Cerebellar nuclear complex (tissue), 1 donor: ENCODE data around the gene LRRC51.

ENCODE experiments used
- DNase-seq, 2 experiments: peaks; one replicate each; lab custom pipeline; 2025; lab: John Stamatoyannopoulos, UW

The LRRC51 gene

GRCh38 chr11:72069787-72070251, 10.8 kb upstream of the LRRC51 start:
- DNase-seq = no peak

GRCh38 chr11:72070491-72070890, 10.2 kb upstream of the LRRC51 start:
- DNase-seq = no peak

GRCh38 chr11:72072348-72072747, 8.3 kb upstream of the LRRC51 start:
- DNase-seq = no peak

GRCh38 chr11:72075109-72075508, 5.5 kb upstream of the LRRC51 start:
- no peak for DNase-seq

- no peak for DNase-seq
These were observed 4.9 kb upstream of the LRRC51 start for GRCh38 chr11:72075756-72076155.

- no peak for DNase-seq
These were observed 2.2 kb upstream of the LRRC51 start for GRCh38 chr11:72078477-72078876.

- no peak for DNase-seq
These were observed 778 bp upstream of the LRRC51 start for GRCh38 chr11:72079819-72080325.

GRCh38 chr11:72081184-72081644, 564 bp downstream of the LRRC51 start:
- DNase-seq = no peak

GRCh38 chr11:72081821-72082453, 1.3 kb downstream of the LRRC51 start:
- DNase-seq = no peak

GRCh38 chr11:72083414-72083813, 2.8 kb downstream of the LRRC51 start:
- DNase-seq = no peak

GRCh38 chr11:72084076-72084475, 3.4 kb downstream of the LRRC51 start:
- DNase-seq = no peak

GRCh38 chr11:72084965-72085364, 4.3 kb downstream of the LRRC51 start:
- peak; percentile 57 to 72 for DNase-seq

GRCh38 chr11:72085621-72086351, 5.1 kb downstream of the LRRC51 start:
- no peak for DNase-seq

GRCh38 chr11:72088076-72088808, 7.6 kb downstream of the LRRC51 start:
- no peak for DNase-seq

- no peak for DNase-seq
These were observed 10.6 kb downstream of the LRRC51 start for GRCh38 chr11:72091292-72091691.

GRCh38 chr11:72098741-72099140, 18.1 kb downstream of the LRRC51 start:
- DNase-seq = no peak

GRCh38 chr11:72100009-72100408, 19.4 kb downstream of the LRRC51 start:
- DNase-seq = no peak

GRCh38 chr11:72100462-72100861, 19.8 kb downstream of the LRRC51 start:
- no peak for DNase-seq

- no peak for DNase-seq
These were observed 21.5 kb downstream of the LRRC51 start for GRCh38 chr11:72102162-72102561.

- DNase-seq = no peak
These were observed 21.9 kb downstream of the LRRC51 start for GRCh38 chr11:72102631-72102945.

- peak; percentile 75 to 96 for DNase-seq
These were observed 22.5 kb downstream of the LRRC51 start, which contains the start of gene LAMTOR1 for GRCh38 chr11:72102946-72103753. Gene LAMTOR1, minus strand, starts transcription at chr11:72103297. Its CDS starts 73 bp downstream, at chr11:72103224.

- no peak for DNase-seq
These were observed 23.1 kb downstream of the LRRC51 start for GRCh38 chr11:72103754-72104167.
